ENCODE measurements around the gene NFKBIB. TPM values are rescaled to one million over a fixed set of nuclear protein-coding genes. Genes with fewer than 3 reads are reported as not detected.

The NFKBIB gene
- total RNA-seq, 1 donor from 2014 or later, result 102 TPM

- Mint-ChIP-seq H3K27me3 (ENCODE audit: insufficient read depth) (peaks cover 21% of the 10 kb centered on the region), H3K4me3 (peak overlapping the region; percentile 59), H3K4me1 (ENCODE audit: low read depth) (peaks cover 15% of the 10 kb centered on the region), H3K36me3 (ENCODE audit: low read depth) (no peaks in the 10 kb centered on the region), H3K9me3 (no peaks in the 10 kb centered on the region), H3K27ac (no peak overlapping the region)
- intact Hi-C loops (cut with micrococcal nuclease), result loop anchor here (1.0 kb wide), 1 partner anchor 18 kb away; no protein-coding TSS in a partner anchor
- peak; percentile 79 for DNase-seq (ENCODE audit: low spot score)
These were observed 50.0 kb downstream of the NFKBIB start for GRCh38 chr19:38949580-38950367.

- Mint-ChIP-seq H3K4me3 (no peak overlapping the region), H3K27me3 (ENCODE audit: insufficient read depth) (peaks cover 21% of the 10 kb centered on the region), H3K27ac (no peak overlapping the region), H3K9me3 (no peaks in the 10 kb centered on the region), H3K4me1 (ENCODE audit: low read depth) (peaks cover 15% of the 10 kb centered on the region), H3K36me3 (ENCODE audit: low read depth) (no peaks in the 10 kb centered on the region)
- DNase-seq (ENCODE audit: low spot score), result no peak
- intact Hi-C loops (cut with micrococcal nuclease), result no loop called here
These were observed 51.4 kb downstream of the NFKBIB start for GRCh38 chr19:38951187-38951586.

- intact Hi-C loops (cut with micrococcal nuclease), result loop anchor here (1.0 kb wide), 2 partner anchors 51 to 437 kb away; no protein-coding TSS in a partner anchor
- H3K4me3 Mint-ChIP-seq, result no peak overlapping the region
- no peak overlapping the region for H3K27ac Mint-ChIP-seq
- no peaks in the 10 kb centered on the region for H3K9me3 Mint-ChIP-seq
- H3K4me1 Mint-ChIP-seq (ENCODE audit: low read depth), result peaks cover 15% of the 10 kb centered on the region
- H3K27me3 Mint-ChIP-seq (ENCODE audit: insufficient read depth), result peaks cover 21% of the 10 kb centered on the region
- no peaks in the 10 kb centered on the region for H3K36me3 Mint-ChIP-seq (ENCODE audit: low read depth)
- peak; percentile 37 for DNase-seq (ENCODE audit: low spot score)
These were observed 52.8 kb downstream of the NFKBIB start for GRCh38 chr19:38952395-38953165.

- Mint-ChIP-seq H3K27ac (no peak overlapping the region), H3K4me3 (no peak overlapping the region), H3K36me3 (ENCODE audit: low read depth) (no peaks in the 10 kb centered on the region), H3K9me3 (no peaks in the 10 kb centered on the region), H3K4me1 (ENCODE audit: low read depth) (peaks cover 15% of the 10 kb centered on the region), H3K27me3 (ENCODE audit: insufficient read depth) (peaks cover 21% of the 10 kb centered on the region)
- DNase-seq (ENCODE audit: low spot score), result no peak
- intact Hi-C loops (cut with micrococcal nuclease), result no loop called here
These were observed 53.9 kb downstream of the NFKBIB start for GRCh38 chr19:38953677-38954076.

- no peaks in the 10 kb centered on the region for H3K9me3 Mint-ChIP-seq
- intact Hi-C loops (cut with micrococcal nuclease), result no loop called here
- no peak for DNase-seq (ENCODE audit: low spot score)
- peaks cover 15% of the 10 kb centered on the region for H3K4me1 Mint-ChIP-seq (ENCODE audit: low read depth)
- H3K4me3 Mint-ChIP-seq, result no peak overlapping the region
- H3K36me3 Mint-ChIP-seq (ENCODE audit: low read depth), result no peaks in the 10 kb centered on the region
- no peak overlapping the region for H3K27ac Mint-ChIP-seq
- H3K27me3 Mint-ChIP-seq (ENCODE audit: insufficient read depth), result peaks cover 16% of the 10 kb centered on the region
These were observed 56.5 kb downstream of the NFKBIB start for GRCh38 chr19:38956264-38956663.

- intact Hi-C loops (cut with micrococcal nuclease), result no loop called here
These were observed 58.5 kb downstream of the NFKBIB start for GRCh38 chr19:38958301-38958700.

More at GRCh38 chr19:38958301-38958700, 58.5 kb downstream of the NFKBIB start:
- no peak overlapping the region for H3K4me3 Mint-ChIP-seq
- no peaks in the 10 kb centered on the region for H3K36me3 Mint-ChIP-seq (ENCODE audit: low read depth)
- H3K27ac Mint-ChIP-seq, result no peak overlapping the region
- DNase-seq (ENCODE audit: low spot score), result no peak
- peaks cover 8% of the 10 kb centered on the region for H3K27me3 Mint-ChIP-seq (ENCODE audit: insufficient read depth)
- no peaks in the 10 kb centered on the region for H3K9me3 Mint-ChIP-seq
- H3K4me1 Mint-ChIP-seq (ENCODE audit: low read depth), result peaks cover 10% of the 10 kb centered on the region

Other genes starting within 250 kb of the NFKBIB start
- gene CAPN12, start 155.5 kb upstream of the NFKBIB start, total RNA-seq, result 1.1 and 2.5 TPM in 2 replicates
- gene LGALS7, start 126.5 kb upstream of the NFKBIB start, total RNA-seq, result not detected in 2 replicates
- gene LGALS7B, start 110.8 kb upstream of the NFKBIB start, total RNA-seq, result not detected in 2 replicates
- gene LGALS4, start 87.0 kb upstream of the NFKBIB start, total RNA-seq, result 1.1 and 1.3 TPM in 2 replicates
- 125 and 132 TPM in 2 replicates for gene ECH1, start 68.2 kb upstream of the NFKBIB start, total RNA-seq
- gene HNRNPL, start 50.0 kb upstream of the NFKBIB start, total RNA-seq, result 632 and 659 TPM in 2 replicates
- gene RINL, start 21.7 kb upstream of the NFKBIB start, total RNA-seq, result 70.7 and 73.1 TPM in 2 replicates
- gene SIRT2, start 351 bp upstream of the NFKBIB start, total RNA-seq, result 28.3 and 28.7 TPM in 2 replicates
- 0.67 and 0.88 TPM in 2 replicates for gene CCER2, start 12.2 kb downstream of the NFKBIB start, total RNA-seq
- 36.5 and 38.4 TPM in 2 replicates for gene SARS2, start 30.8 kb downstream of the NFKBIB start, total RNA-seq
- gene MRPS12, start 31.0 kb downstream of the NFKBIB start, total RNA-seq, result 118 and 120 TPM in 2 replicates
- 0.10 TPM in 1 of 2 replicates, not detected in the other for gene FBXO17, start 75.8 kb downstream of the NFKBIB start, total RNA-seq
- gene FBXO27, start 132.6 kb downstream of the NFKBIB start, total RNA-seq, result 0.12 and 0.54 TPM in 2 replicates
- gene ACP7, start 184.4 kb downstream of the NFKBIB start, total RNA-seq, result 0.10 TPM in 1 of 2 replicates, not detected in the other
- gene PAK4, start 225.8 kb downstream of the NFKBIB start, total RNA-seq, result 18.5 and 19.9 TPM in 2 replicates